Mucosa of descending colon (tissue), 3 donors: ENCODE data around the gene WSB1. TPM values are rescaled to one million over a fixed set of nuclear protein-coding genes. Genes with fewer than 3 reads are reported as not detected.

Experiments used
- ATAC-seq: fragments of 200-7000 bp; cut with Tn5 transposase; one replicate; pipeline ENCODE4 v1.9.1; 2020; ENCODE audit warnings: mild to moderate bottlenecking, moderate library complexity
- DNase-seq, 3 donors: peaks; one replicate each; pipeline ENCODE4 v3.0.0-alpha.2; 2020
- H3K36me3 ChIP-seq: fragments of 200-600 bp; one replicate; pipeline ENCODE4 v1.8.0; 2021; ENCODE audit warnings: low read depth, mild to moderate bottlenecking
- H3K4me1 ChIP-seq: fragments of 200-600 bp; one replicate; pipeline ENCODE4 v1.8.0; 2021; ENCODE audit warnings: low read depth, mild to moderate bottlenecking
- H3K4me3 ChIP-seq: fragments of 200-600 bp; one replicate; pipeline ENCODE4 v1.8.0; 2021; ENCODE audit warnings: mild to moderate bottlenecking
- H3K9me3 ChIP-seq: fragments of 200-600 bp; one replicate; pipeline ENCODE4 v1.8.0; 2021; ENCODE audit warnings: mild to moderate bottlenecking
- intact Hi-C, 2 donors: fragments of 100-400 bp; cut with DNase I in 1 of 2; cut with micrococcal nuclease in 1 of 2; formaldehyde crosslinking; loops; one replicate each; pipeline versions ENCODE4 v1.11.0 to v1.11.1; 2022; cut with DNase I, micrococcal nuclease
- total RNA-seq, 3 donors: library from RNA; stranded (reverse); fragmentation: NEBNext Ultra II Directional in 2 of 3; extraction: Animal tissue kit (Norgen Biotek cat#: 25700) in 2 of 3; gene quantifications; one replicate each; pipeline versions ENCODE4 v1.2.1 to v1.2.4, GENCODE V29; 2021 to 2023
- TF ChIP-seq, protein P1 (sequence below): fragments of 200-600 bp; IDR thresholded peaks from one replicate; pipeline ENCODE4 v1.8.0; 2022; ENCODE audit warnings: antibody characterized with exemption, mild to moderate bottlenecking
- donor health status: DM: no; HTN: no; CAD: no; lungs with moderate emphysema.
- donor health status: DM: no; HTN: no; CAD: no.
- donor health status: DM: no; HTN: yes; CAD: no.

Gene WSB1
- total RNA-seq, 3 donors from 2014 or later: 115 to 149 (median 137) TPM

DNA sequence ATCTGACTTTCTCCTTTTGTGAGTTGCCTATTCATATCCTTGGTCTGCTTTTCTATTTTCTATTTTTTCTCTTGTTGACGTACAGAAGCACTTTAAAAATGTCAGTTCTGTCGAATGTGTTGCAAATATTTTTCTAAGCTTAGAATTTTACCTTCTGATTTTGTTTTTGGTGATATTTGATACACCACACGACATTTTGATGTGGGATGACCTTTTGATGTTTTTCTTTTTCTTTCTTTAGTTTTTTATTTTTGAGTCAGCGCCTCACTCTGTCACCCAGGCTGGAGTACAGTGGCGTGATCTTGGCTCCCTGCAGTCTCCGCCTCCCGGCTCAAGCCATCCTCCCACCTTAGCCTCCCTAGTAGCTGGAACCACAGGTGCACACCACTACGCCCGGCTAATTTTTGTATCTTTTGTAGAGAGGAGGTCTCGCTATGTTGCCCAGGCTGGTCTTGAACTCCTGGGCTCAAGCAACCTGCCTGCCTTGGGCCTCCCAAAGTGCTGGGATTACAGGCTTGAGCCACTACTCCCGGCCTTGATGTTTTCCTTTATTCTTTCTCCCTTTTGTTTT, 39.6 kb downstream of the WSB1 start:
- Histone ChIP-seq H3K4me3 (no peak overlapping the region), H3K4me1 (peaks cover 10% of the 10 kb centered on the region), H3K9me3 (no peaks in the 10 kb centered on the region), H3K36me3 (no peaks in the 10 kb centered on the region)
- intact Hi-C loops: loop anchor here (5.0 kb wide), 2 partner anchors 86 to 91 kb away; no protein-coding TSS in a partner anchor
- DNase-seq (no peak), ATAC-seq (no peak)
- TF ChIP-seq, protein P1, sequence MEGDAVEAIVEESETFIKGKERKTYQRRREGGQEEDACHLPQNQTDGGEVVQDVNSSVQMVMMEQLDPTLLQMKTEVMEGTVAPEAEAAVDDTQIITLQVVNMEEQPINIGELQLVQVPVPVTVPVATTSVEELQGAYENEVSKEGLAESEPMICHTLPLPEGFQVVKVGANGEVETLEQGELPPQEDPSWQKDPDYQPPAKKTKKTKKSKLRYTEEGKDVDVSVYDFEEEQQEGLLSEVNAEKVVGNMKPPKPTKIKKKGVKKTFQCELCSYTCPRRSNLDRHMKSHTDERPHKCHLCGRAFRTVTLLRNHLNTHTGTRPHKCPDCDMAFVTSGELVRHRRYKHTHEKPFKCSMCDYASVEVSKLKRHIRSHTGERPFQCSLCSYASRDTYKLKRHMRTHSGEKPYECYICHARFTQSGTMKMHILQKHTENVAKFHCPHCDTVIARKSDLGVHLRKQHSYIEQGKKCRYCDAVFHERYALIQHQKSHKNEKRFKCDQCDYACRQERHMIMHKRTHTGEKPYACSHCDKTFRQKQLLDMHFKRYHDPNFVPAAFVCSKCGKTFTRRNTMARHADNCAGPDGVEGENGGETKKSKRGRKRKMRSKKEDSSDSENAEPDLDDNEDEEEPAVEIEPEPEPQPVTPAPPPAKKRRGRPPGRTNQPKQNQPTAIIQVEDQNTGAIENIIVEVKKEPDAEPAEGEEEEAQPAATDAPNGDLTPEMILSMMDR: no peak

DNA sequence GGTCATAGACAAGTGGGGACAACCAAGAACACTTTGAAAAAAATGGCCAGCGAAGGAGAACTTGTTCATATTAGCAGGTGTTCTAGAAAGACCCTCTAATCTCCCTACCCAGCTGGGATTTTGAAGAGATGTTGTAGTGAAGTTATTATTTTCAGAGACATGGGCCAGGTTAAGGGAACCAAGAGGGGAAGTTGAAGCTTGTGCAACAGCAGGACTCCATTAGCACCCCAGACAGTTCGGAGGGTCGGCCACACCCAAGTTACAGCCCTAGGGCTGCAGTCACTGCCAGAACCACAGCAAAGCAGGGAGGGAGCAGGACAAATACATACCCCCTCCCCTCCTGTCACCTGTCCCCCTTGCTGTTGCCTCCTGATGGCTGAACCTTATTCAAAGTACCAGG, 42.3 kb downstream of the WSB1 start:
- TF ChIP-seq, protein P1: no peak
- ATAC-seq (no peak), DNase-seq (no peak)
- H3K4me3 ChIP-seq: no peak overlapping the region
- peaks cover 10% of the 10 kb centered on the region for H3K4me1 ChIP-seq
- H3K36me3 ChIP-seq: no peaks in the 10 kb centered on the region
- intact Hi-C loops: no loop called here
- H3K9me3 ChIP-seq: no peaks in the 10 kb centered on the region

DNA sequence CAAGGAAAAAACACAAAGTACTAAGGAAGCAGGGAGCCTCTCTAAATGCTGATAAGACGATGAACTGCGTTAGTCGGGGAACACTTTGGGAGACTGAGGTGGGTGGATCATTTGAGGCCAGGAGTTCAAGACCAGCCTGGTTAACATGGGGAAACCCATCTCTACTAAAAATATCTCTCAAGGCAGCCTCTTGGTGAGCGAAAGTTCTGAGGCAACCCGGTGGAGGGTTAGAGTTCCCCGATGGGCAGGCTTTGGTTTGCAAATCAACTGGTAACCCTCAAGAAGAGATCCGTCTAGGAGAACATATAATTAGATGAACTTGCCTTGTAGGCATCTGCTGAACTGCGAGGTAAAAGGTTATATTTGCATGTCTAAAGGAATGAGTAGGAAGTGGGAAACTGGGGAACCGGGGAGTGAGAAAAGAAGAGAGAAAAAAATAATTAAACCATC, 44.6 kb downstream of the WSB1 start:
- Histone ChIP-seq H3K36me3 (no peaks in the 10 kb centered on the region), H3K4me1 (peaks cover under 1% of the 10 kb centered on the region), H3K9me3 (no peaks in the 10 kb centered on the region), H3K4me3 (no peak overlapping the region)
- ATAC-seq (no peak), DNase-seq (no peak)
- intact Hi-C loops: no loop called here
- TF ChIP-seq, protein P1: no peak

DNA sequence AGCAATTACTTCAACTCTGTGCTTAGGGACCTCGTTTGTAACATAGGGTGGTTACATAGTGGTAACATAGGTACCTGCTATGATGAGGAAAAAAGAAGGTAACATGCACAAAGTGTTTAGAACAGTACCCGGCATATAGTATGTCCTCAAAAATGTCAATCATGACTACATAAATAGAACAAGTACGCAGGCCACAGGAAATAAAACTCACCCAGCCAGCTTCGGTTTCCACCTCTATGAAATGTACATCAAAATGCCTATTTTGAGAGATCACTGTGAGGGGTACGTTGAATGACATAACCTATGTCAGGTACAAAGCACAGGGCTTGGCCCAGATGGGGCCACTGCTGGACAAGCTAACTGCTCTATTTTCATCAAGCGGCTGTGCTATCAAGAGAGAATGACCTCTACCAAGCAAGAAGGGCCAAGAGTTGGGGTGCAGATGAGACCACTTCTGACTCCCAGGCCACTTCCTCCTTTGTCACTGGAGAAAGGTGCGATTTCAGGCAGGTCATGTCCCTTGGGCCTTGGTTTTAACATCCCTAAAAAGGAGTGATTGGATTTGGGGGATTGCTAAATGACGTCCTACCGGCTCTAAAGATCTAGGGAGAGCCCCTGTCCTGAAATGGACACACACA, 45.4 kb downstream of the WSB1 start:
- no peaks in the 10 kb centered on the region for H3K4me1 ChIP-seq
- DNase-seq (no peak), ATAC-seq (no peak)
- TF ChIP-seq, protein P1: no peak
- no peaks in the 10 kb centered on the region for H3K36me3 ChIP-seq
- H3K9me3 ChIP-seq: no peaks in the 10 kb centered on the region
- no peak overlapping the region for H3K4me3 ChIP-seq
- intact Hi-C loops: no loop called here

DNA sequence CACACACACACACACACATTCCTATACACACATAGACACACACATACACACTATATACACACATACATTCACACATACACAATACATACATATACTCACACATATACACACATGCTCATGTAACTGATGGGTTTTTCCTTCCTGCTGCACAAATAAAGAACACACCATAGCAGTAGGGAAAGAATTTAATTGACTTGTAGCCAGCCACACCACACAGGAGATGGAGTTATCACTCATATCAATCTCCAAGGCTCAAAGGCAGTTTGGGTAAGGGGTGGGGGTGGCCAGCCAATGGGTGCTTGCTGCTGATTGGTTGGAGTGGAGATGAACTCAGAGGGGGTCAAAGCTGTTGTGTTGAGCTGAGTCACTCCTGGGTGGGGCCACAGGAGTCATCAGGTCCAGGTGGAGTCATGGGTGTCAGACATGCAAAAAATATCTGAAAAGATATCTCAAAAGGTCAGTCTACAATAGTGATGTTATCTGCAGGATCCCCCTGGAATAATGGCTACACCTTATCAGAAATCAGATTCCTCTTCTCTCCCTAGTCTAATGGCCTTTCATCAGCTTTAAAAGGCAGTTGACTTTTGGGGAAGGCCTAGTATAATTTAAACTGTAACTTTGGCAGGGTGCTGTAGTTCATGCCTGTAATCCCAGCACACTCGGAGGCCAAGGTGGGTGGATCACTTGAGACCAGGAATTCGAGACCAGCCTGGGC, 46.1 kb downstream of the WSB1 start:
- peaks cover 4% of the 10 kb centered on the region for H3K4me1 ChIP-seq
- TF ChIP-seq, protein P1: no peak
- H3K9me3 ChIP-seq: no peaks in the 10 kb centered on the region
- peak; percentile 78 for ATAC-seq
- intact Hi-C loops: no loop called here
- H3K4me3 ChIP-seq: no peak overlapping the region
- no peak for DNase-seq
- H3K36me3 ChIP-seq: no peaks in the 10 kb centered on the region
